NB4 (cell line): ENCODE results near the gene CAMK4.

Experiments
- MYC ChIP-seq: IDR thresholded peaks from 2 replicates; pipeline ENCODE4 v1.6.1; 2011; ENCODE audit warnings: low read depth, low read length
- POLR2A ChIP-seq: IDR thresholded peaks from 2 replicates; pipeline ENCODE4 v1.6.1; 2011; ENCODE audit warnings: mild to moderate bottlenecking; ENCODE audit not compliant: insufficient read length; ENCODE audit errors: extremely low read depth
- TF ChIP-seq, protein P1 (sequence below): IDR thresholded peaks from one replicate; pipeline ENCODE4 v1.5.1; 2012; ENCODE audit warnings: low read depth, low read length
- TF ChIP-seq, protein P2 (sequence below): IDR thresholded peaks from 2 replicates; pipeline ENCODE4 v1.6.1; 2011; ENCODE audit warnings: low read depth, low read length

DNA sequence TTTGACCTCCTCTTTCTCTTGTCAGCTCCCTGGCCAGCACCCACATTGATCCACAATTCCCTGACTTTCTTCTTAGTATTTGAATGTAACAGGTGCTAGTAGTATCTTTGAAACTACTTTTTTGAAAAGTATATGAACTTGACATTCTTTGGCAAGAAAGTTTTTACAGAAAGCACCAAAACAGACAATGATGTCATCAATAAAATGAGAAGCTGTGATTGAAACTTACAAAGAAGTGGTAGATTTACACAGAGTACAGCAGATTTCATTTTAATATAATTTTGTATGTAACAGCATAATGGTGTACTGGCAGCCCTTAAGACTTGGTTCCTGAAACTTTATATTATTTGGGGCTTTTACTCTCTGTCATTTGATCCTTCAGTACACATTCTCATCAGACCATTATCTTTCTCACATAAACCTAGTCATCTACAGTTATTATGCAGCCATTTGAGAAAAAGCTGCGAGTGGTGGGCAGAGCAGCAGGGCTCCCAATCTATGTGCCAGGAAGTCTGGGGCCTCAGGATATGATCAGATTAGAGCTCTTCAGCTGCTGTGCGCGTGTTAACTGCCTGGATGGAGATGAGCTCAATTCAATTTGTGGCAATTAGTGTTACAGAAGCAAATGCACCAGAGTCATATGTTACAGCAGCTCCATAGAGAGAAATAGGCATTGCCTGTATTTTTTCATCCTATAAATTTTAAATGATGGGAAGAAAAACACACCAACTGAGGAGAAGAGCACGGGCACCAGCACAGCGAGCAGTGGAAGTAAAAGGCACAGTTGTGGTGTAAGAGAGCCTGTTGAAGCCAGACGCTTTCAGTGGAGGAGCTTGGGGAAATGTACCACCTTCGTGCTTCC is 162.0 kb downstream of the CAMK4 start:
- TF ChIP-seq, protein P1, sequence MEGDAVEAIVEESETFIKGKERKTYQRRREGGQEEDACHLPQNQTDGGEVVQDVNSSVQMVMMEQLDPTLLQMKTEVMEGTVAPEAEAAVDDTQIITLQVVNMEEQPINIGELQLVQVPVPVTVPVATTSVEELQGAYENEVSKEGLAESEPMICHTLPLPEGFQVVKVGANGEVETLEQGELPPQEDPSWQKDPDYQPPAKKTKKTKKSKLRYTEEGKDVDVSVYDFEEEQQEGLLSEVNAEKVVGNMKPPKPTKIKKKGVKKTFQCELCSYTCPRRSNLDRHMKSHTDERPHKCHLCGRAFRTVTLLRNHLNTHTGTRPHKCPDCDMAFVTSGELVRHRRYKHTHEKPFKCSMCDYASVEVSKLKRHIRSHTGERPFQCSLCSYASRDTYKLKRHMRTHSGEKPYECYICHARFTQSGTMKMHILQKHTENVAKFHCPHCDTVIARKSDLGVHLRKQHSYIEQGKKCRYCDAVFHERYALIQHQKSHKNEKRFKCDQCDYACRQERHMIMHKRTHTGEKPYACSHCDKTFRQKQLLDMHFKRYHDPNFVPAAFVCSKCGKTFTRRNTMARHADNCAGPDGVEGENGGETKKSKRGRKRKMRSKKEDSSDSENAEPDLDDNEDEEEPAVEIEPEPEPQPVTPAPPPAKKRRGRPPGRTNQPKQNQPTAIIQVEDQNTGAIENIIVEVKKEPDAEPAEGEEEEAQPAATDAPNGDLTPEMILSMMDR: no peak
- TF ChIP-seq POLR2A (no peak), MYC (no peak)
- TF ChIP-seq, protein P2, sequence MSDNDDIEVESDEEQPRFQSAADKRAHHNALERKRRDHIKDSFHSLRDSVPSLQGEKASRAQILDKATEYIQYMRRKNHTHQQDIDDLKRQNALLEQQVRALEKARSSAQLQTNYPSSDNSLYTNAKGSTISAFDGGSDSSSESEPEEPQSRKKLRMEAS: no peak
